CD4-positive, alpha-beta memory T cell (primary cell): Measurements from ENCODE around the gene DNASE2. TPM values are rescaled to one million over a fixed set of nuclear protein-coding genes. Genes with fewer than 3 reads are reported as not detected.
"Not testable (repeated sequence)": the region's sequence is repeated elsewhere in the genome, so short reads cannot be mapped to it uniquely, and the experiment has no call there.

Experiments
- CTCF ChIA-PET: fragments of 350-600 bp; sonication (Branson Sonifier 250); formaldehyde crosslinking; loops from one replicate; lab custom pipeline; 2021; ENCODE audit warnings: inconsistent platforms; ENCODE audit not compliant: partially characterized antibody; lab: Charles Lee
- POLR2A ChIA-PET: fragments of 350-600 bp; sonication (Branson Sonifier 250); formaldehyde crosslinking; loops from one replicate; lab custom pipeline; 2021; ENCODE audit not compliant: partially characterized antibody; lab: Charles Lee
- DNase-seq, 5 donors: peaks; one replicate each; pipeline versions ENCODE4 v3.0.0 to v3.0.0-alpha.2; 2020 to 2022; ENCODE audit warnings: mixed read lengths in 1 of 5
- H3K27ac ChIP-seq: one replicate; pipeline ENCODE4 v1.7.0; 2013; ENCODE audit warnings: low read depth, low read length
- H3K27me3 ChIP-seq: 2 replicates; pipeline ENCODE4 v1.7.0; 2013; ENCODE audit warnings: mild to moderate bottlenecking, low read length, moderate library complexity; ENCODE audit not compliant: insufficient read depth
- H3K36me3 ChIP-seq: 2 replicates; pipeline ENCODE4 v1.7.0; 2013; ENCODE audit warnings: mild to moderate bottlenecking, low read length, moderate library complexity; ENCODE audit not compliant: insufficient read depth
- H3K4me1 ChIP-seq: 2 replicates; pipeline ENCODE4 v1.7.0; 2013; ENCODE audit warnings: mild to moderate bottlenecking, low read length, moderate library complexity; ENCODE audit not compliant: insufficient read depth
- H3K4me3 ChIP-seq, 2 donors: one replicate each; pipeline ENCODE4 v1.7.0; 2013; ENCODE audit warnings: low read length in 2 of 2, mild to moderate bottlenecking in 1 of 2
- H3K9me3 ChIP-seq, 2 donors: one replicate each; pipeline ENCODE4 v1.7.0; 2013; ENCODE audit warnings: low read length in 2 of 2, control low read depth in 1 of 2; ENCODE audit not compliant: control insufficient read depth in 1 of 2
- H3K27ac Mint-ChIP-seq, 7 donors: one replicate each; pipeline ENCODE4 v1.8.0; 2020 to 2021; ENCODE audit warnings: mixed read lengths in 7 of 7, mild to moderate bottlenecking in 6 of 7, inconsistent platforms in 3 of 7, moderate library complexity in 3 of 7
- H3K27me3 Mint-ChIP-seq, 2 donors: one replicate each; pipeline ENCODE4 v1.8.0; 2020 to 2021; ENCODE audit warnings: mixed read lengths in 2 of 2
- H3K36me3 Mint-ChIP-seq, 2 donors: one replicate each; pipeline ENCODE4 v1.8.0; 2020 to 2021; ENCODE audit warnings: mixed read lengths in 2 of 2, inconsistent platforms in 1 of 2, mild to moderate bottlenecking in 1 of 2
- H3K4me1 Mint-ChIP-seq, 4 donors: one replicate each; pipeline ENCODE4 v1.8.0; 2020 to 2021; ENCODE audit warnings: mixed read lengths in 4 of 4, mild to moderate bottlenecking in 1 of 4
- H3K4me3 Mint-ChIP-seq, 8 donors: one replicate each; pipeline ENCODE4 v1.8.0; 2020 to 2021; ENCODE audit warnings: mixed read lengths in 8 of 8, mild to moderate bottlenecking in 7 of 8, moderate library complexity in 6 of 8, inconsistent platforms in 3 of 8
- H3K9me3 Mint-ChIP-seq, 8 donors: one replicate each; pipeline ENCODE4 v1.8.0; 2020 to 2021; ENCODE audit warnings: mixed read lengths in 8 of 8, mild to moderate bottlenecking in 5 of 8, inconsistent platforms in 3 of 8, moderate library complexity in 1 of 8
- intact Hi-C: fragments of 100-400 bp; cut with micrococcal nuclease; formaldehyde crosslinking; loops from one replicate; pipeline ENCODE4 v1.15.1; 2023
- polyA plus RNA-seq, 2 donors: library from polyadenylated mRNA; unstranded; fragments of 300-500 nt; fragmentation: Illumina TruSeq; gene quantifications; one replicate each; pipeline ENCODE4 v1.2.3, GENCODE V29; 2021
- total RNA-seq, 2 experiments: library from RNA; stranded (reverse); gene quantifications; one replicate each; pipeline ENCODE4 v1.2.3, GENCODE V29; 2021

DNASE2 gene
- total and polyA plus RNA-seq, 4 experiments from 2014 or later: 31.6 to 81.8 (median 44.1) TPM

GRCh38 chr19:12915860-12916259 lies 34.6 kb upstream of the DNASE2 start:
- Mint-ChIP-seq H3K27ac (peak overlapping the region in 2 of 7 donors; percentile 52 to 80), H3K4me1 (peaks cover 13 to 42% (median 27%) of the 10 kb centered on the region in 4 donors)
- H3K9me3 Mint-ChIP-seq, H3K4me3 Mint-ChIP-seq, H3K27me3 ChIP-seq, DNase-seq, H3K4me3 ChIP-seq, H3K27ac ChIP-seq, H3K36me3 ChIP-seq, H3K36me3 Mint-ChIP-seq, H3K27me3 Mint-ChIP-seq, H3K9me3 ChIP-seq: not testable (repeated sequence)
- peaks cover 31% of the 10 kb centered on the region for H3K4me1 ChIP-seq
- ChIA-PET CTCF (interaction anchor here (1.2 to 4.8 kb wide), 4 partner anchors 17 to 158 kb away, joined by 3 to 29 read pairs (median 7); partner anchors contain the start of genes FARSA and GCDH), POLR2A (interaction anchor here (0.6 to 3.9 kb wide), 5 partner anchors 18 to 1956 kb away, joined by 3 to 26 read pairs (median 4); partner anchors contain the start of genes FARSA, GADD45GIP1 and GCDH)
- intact Hi-C loops: loop anchor here (5.0 kb wide), 1 partner anchor 34 kb away; the partner anchor contains the start of gene DNASE2

DNA sequence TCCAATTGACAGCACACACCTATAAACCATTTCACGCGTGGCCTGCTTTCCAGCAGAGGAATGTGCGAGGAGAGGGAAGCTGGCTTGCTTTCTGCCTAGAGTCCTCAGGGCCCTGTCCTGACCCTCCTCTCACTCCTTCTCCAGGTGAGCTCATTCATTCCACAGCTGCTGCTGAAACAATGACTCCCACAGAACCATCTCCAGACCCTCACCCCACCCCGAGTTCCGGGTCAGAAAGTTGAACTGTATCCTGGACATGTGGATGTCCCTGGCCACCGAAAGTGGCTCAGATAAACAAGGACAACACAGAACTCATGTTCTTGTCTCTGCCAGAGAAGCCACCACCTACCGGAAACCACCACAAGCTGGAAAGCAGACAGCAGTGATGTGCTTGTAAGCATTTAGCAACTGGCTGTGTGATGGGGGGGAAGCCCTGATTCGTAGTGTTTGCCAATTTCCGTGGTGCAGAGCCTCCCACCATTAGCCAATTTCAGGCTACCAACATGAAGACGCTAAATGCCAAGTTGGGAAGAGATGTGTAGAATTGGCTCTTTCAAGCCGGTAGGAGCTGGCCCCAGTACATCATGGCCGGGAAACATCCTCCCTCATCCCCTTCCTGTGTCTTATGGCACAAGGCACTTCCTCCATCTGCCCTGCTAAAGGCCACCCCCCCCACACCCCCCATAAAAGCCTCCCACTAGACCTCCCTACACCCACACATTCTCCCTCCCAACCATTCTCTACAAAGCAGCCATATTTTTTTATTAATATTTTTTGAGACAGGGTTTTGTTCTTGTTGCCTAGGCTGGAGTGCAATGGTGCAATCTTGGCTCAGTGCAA lies 32.8 kb upstream of the DNASE2 start:
- peak; percentile 55 to 78 (median 58) for DNase-seq
- intact Hi-C loops: no loop called here
- Mint-ChIP-seq H3K9me3 (peaks cover 0 to 5% (median 0%) of the 10 kb centered on the region in 8 donors), H3K36me3 (peaks cover 0 to under 1% of the 10 kb centered on the region in 2 donors), H3K27ac (peak overlapping the region; percentile 82 to 98 (median 91)), H3K4me1 (peaks cover 10 to 38% (median 21%) of the 10 kb centered on the region in 4 donors), H3K27me3 (no peaks in the 10 kb centered on the region), H3K4me3 (peak overlapping the region in 7 of 8 donors; percentile 64 to 82 (median 77))
- CTCF ChIA-PET: interaction anchor here (0.6 to 4.8 kb wide), 8 partner anchors 10 to 156 kb away, joined by 3 to 29 read pairs (median 6); partner anchors contain the start of gene GCDH
- Histone ChIP-seq H3K9me3 (no peaks in the 10 kb centered on the region), H3K36me3 (no peaks in the 10 kb centered on the region), H3K4me3 (peak overlapping the region; percentile 4 to 30), H3K27ac (peak overlapping the region; percentile 40), H3K27me3 (no peaks in the 10 kb centered on the region), H3K4me1 (peaks cover 28% of the 10 kb centered on the region)
- POLR2A ChIA-PET: interaction anchor here (0.6 to 3.9 kb wide), 17 partner anchors 9 to 1869 kb away, joined by 3 to 49 read pairs (median 3); partner anchors contain the start of genes CALR, FARSA, GADD45GIP1 and GCDH

GRCh38 chr19:12913011-12913561 lies 31.8 kb upstream of the DNASE2 start:
- Mint-ChIP-seq H3K27ac (peak overlapping the region in 5 of 7 donors; percentile 3 to 98 (median 88)), H3K4me3 (peak overlapping the region in 2 of 8 donors; percentile 5 to 31), H3K36me3 (no peaks in the 10 kb centered on the region), H3K27me3 (no peaks in the 10 kb centered on the region), H3K4me1 (peaks cover 9 to 29% (median 18%) of the 10 kb centered on the region in 4 donors), H3K9me3 (peaks cover 0 to 2% (median 0%) of the 10 kb centered on the region in 8 donors)
- CTCF ChIA-PET: interaction anchor here (0.6 to 4.8 kb wide), 6 partner anchors 28 to 149 kb away, joined by 3 to 29 read pairs (median 4); no protein-coding TSS in a partner anchor
- no peak for DNase-seq
- Histone ChIP-seq H3K27ac (no peak overlapping the region), H3K27me3 (no peaks in the 10 kb centered on the region), H3K36me3 (no peaks in the 10 kb centered on the region), H3K9me3 (no peaks in the 10 kb centered on the region), H3K4me3 (no peak overlapping the region), H3K4me1 (peaks cover 21% of the 10 kb centered on the region)
- intact Hi-C loops: no loop called here
- POLR2A ChIA-PET: interaction anchor here (0.6 to 3.9 kb wide), 11 partner anchors 11 to 1870 kb away, joined by 3 to 49 read pairs (median 4); partner anchors contain the start of genes CALR, FARSA, GADD45GIP1 and GCDH

DNA sequence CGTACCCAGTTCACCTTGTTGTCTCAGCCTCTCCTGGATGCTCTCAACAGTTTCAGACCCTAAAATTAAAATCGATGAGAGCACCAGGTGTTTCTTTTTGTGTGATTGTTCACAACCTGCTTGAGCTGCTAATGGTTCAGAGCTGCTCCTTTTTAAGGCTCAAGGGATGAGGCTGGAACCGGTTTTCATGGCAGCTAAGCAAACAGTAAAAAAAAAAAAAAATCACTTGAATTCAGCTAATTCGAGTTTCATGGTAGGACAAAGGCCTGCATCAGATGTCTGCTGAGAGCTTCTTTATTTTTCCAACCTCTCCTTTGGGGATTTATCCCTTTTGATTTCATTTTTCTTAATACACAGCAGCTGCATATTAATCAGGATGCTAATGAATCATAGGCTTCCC lies 31.3 kb upstream of the DNASE2 start:
- Mint-ChIP-seq H3K4me1 (peaks cover 9 to 29% (median 18%) of the 10 kb centered on the region in 4 donors), H3K9me3 (peaks cover 0 to 2% (median 0%) of the 10 kb centered on the region in 8 donors), H3K27me3 (no peaks in the 10 kb centered on the region), H3K4me3 (no peak overlapping the region), H3K27ac (peak overlapping the region in 1 of 7 donors; percentile 81), H3K36me3 (no peaks in the 10 kb centered on the region)
- Histone ChIP-seq H3K4me1 (peaks cover 21% of the 10 kb centered on the region), H3K27ac (no peak overlapping the region), H3K4me3 (no peak overlapping the region), H3K9me3 (no peaks in the 10 kb centered on the region), H3K36me3 (no peaks in the 10 kb centered on the region), H3K27me3 (no peaks in the 10 kb centered on the region)
- intact Hi-C loops: no loop called here
- CTCF ChIA-PET: interaction anchor here (1.1 to 4.8 kb wide), 4 partner anchors 27 to 149 kb away, joined by 3 to 29 read pairs (median 8); no protein-coding TSS in a partner anchor
- POLR2A ChIA-PET: interaction anchor here (3.4 to 3.9 kb wide), 2 partner anchors 21 kb away, joined by 26 to 49 read pairs; partner anchors contain the start of genes FARSA and GCDH
- DNase-seq: no peak

- H3K36me3 Mint-ChIP-seq: no peaks in the 10 kb centered on the region
- intact Hi-C loops: no loop called here
Observed at GRCh38 chr19:12907166-12907565, 25.9 kb upstream of the DNASE2 start.

GRCh38 chr19:12899891-12900518 lies 18.8 kb upstream of the DNASE2 start:
- Mint-ChIP-seq H3K4me3 (no peak overlapping the region), H3K36me3 (peaks cover 8 to 26% of the 10 kb centered on the region in 2 donors)
- POLR2A ChIA-PET: no interaction called here

More at GRCh38 chr19:12907166-12907565, 25.9 kb upstream of the DNASE2 start:
- Mint-ChIP-seq H3K9me3 (peaks cover 0 to 4% (median 0%) of the 10 kb centered on the region in 8 donors), H3K27me3 (no peaks in the 10 kb centered on the region), H3K4me3 (no peak overlapping the region), H3K27ac (no peak overlapping the region), H3K4me1 (no peaks in the 10 kb centered on the region)
- CTCF ChIA-PET: interaction anchor here (1.4 to 1.9 kb wide), 2 partner anchors 22 to 58 kb away, joined by 3 to 8 read pairs; no protein-coding TSS in a partner anchor
- Histone ChIP-seq H3K27ac (no peak overlapping the region), H3K9me3 (no peaks in the 10 kb centered on the region), H3K27me3 (no peaks in the 10 kb centered on the region), H3K4me1 (no peaks in the 10 kb centered on the region), H3K36me3 (no peaks in the 10 kb centered on the region), H3K4me3 (no peak overlapping the region)
- DNase-seq: no peak
- POLR2A ChIA-PET: interaction anchor here (0.5 kb wide), 1 partner anchor 288 kb away, joined by 5 read pairs; no protein-coding TSS in a partner anchor

More at GRCh38 chr19:12899891-12900518, 18.8 kb upstream of the DNASE2 start:
- intact Hi-C loops: no loop called here
- Histone ChIP-seq H3K27me3 (no peaks in the 10 kb centered on the region), H3K9me3 (no peaks in the 10 kb centered on the region), H3K27ac (no peak overlapping the region), H3K4me3 (no peak overlapping the region), H3K36me3 (peaks cover 27% of the 10 kb centered on the region), H3K4me1 (no peaks in the 10 kb centered on the region)
- Mint-ChIP-seq H3K27ac (peak overlapping the region in 2 of 7 donors; percentile 10 to 29), H3K4me1 (no peaks in the 10 kb centered on the region), H3K27me3 (no peaks in the 10 kb centered on the region), H3K9me3 (peaks cover 0 to 2% (median 0%) of the 10 kb centered on the region in 8 donors)
- CTCF ChIA-PET: interaction anchor here (2.9 kb wide), 1 partner anchor 14 kb away, joined by 11 read pairs; no protein-coding TSS in a partner anchor
- no peak for DNase-seq
